Right cardiac atrium (tissue), 5 donors: ENCODE results near the gene RGS16. TPM values are rescaled to one million over a fixed set of nuclear protein-coding genes. Genes with fewer than 3 reads are reported as not detected.

ENCODE experiments used
- ATAC-seq, 2 donors: fragments of 200-7000 bp; cut with Tn5 transposase; one replicate each; pipeline versions ENCODE4 v1.8.0 to v1.9.1; 2020; ENCODE audit warnings: moderate library complexity in 2 of 2, mild to moderate bottlenecking in 1 of 2
- DNase-seq, 3 donors: peaks; one replicate each; pipeline ENCODE4 v3.0.0-alpha.2; 2020
- H3K27ac ChIP-seq: one replicate; pipeline ENCODE4 v1.5.1; 2013; ENCODE audit warnings: mild to moderate bottlenecking, low read length, control low read depth, moderate library complexity
- H3K27me3 ChIP-seq: one replicate; pipeline ENCODE4 v1.6.1; 2013; ENCODE audit not compliant: control insufficient read depth, insufficient read depth
- H3K4me1 ChIP-seq: one replicate; pipeline ENCODE4 v1.6.1; 2013; ENCODE audit warnings: low read length; ENCODE audit not compliant: control insufficient read depth, insufficient read depth
- H3K4me3 ChIP-seq: one replicate; pipeline ENCODE4 v1.5.1; 2013; ENCODE audit warnings: low read length, control low read depth
- H3K9me3 ChIP-seq: one replicate; pipeline ENCODE4 v1.6.1; 2013; ENCODE audit warnings: low read length; ENCODE audit not compliant: control insufficient read depth
- WGBS: extraction: QIAGEN DNeasy Blood & Tissue Kit; methylation state at CpG from one replicate; pipeline ENCODE4 v1.1.7; 2013; 5-methylcytosine and 5-hydroxymethylcytosine counted together
- intact Hi-C, 4 donors: fragments of 100-400 bp; cut with DNase I; formaldehyde crosslinking; loops; one replicate each; pipeline versions ENCODE4 v1.11.0 to v1.14.0; 2022 to 2023
- polyA plus RNA-seq: library from polyadenylated mRNA; stranded (reverse); fragments of 200-250 nt; gene quantifications from one replicate; pipeline ENCODE4 v1.2.3, GENCODE V29; 2013
- total RNA-seq, 4 donors: library from RNA; stranded (reverse); fragmentation: NEBNext Ultra II Directional; extraction: Animal tissue kit (Norgen Biotek cat#: 25700); gene quantifications; one replicate each; pipeline ENCODE4 v1.2.1, GENCODE V29; 2021
- donor health status: healthy with polysubstance abuse.
- donor health status: DM: no; HTN: yes; CAD: no.
- donor health status: DM: no; HTN: no; CAD: no.
- donor health status: DM: no; HTN: yes; CAD: no; lungs with severe emphysema.
- donor health status: DM: yes; HTN: yes; CAD: no.

The RGS16 gene
- total and polyA plus RNA-seq, 5 donors, result 0.47 to 2.1 (median 0.79) TPM

GRCh38 chr1:182555493-182555892 lies 48.7 kb downstream of the RGS16 start:
- Histone ChIP-seq H3K27ac (no peak overlapping the region), H3K4me3 (no peak overlapping the region), H3K27me3 (no peaks in the 10 kb centered on the region), H3K4me1 (no peaks in the 10 kb centered on the region), H3K9me3 (no peaks in the 10 kb centered on the region)
- no peak for ATAC-seq
- WGBS, result 93% methylated on average over 1 of the region's 1 CpG
- intact Hi-C loops, result no loop called here
- no peak for DNase-seq

GRCh38 chr1:182552527-182552926 lies 51.7 kb downstream of the RGS16 start:
- no peak overlapping the region for H3K4me3 ChIP-seq
- no peaks in the 10 kb centered on the region for H3K9me3 ChIP-seq
- no peaks in the 10 kb centered on the region for H3K27me3 ChIP-seq
- H3K27ac ChIP-seq, result no peak overlapping the region
- H3K4me1 ChIP-seq, result peaks cover 1% of the 10 kb centered on the region
- DNase-seq (no peak), ATAC-seq (no peak)
- intact Hi-C loops, result no loop called here
- WGBS, result 81% methylated on average over 2 of the region's 2 CpGs

- ATAC-seq (no peak), DNase-seq (no peak)
- no peaks in the 10 kb centered on the region for H3K27me3 ChIP-seq
- intact Hi-C loops, result no loop called here
- H3K9me3 ChIP-seq, result no peaks in the 10 kb centered on the region
- H3K27ac ChIP-seq, result no peak overlapping the region
- no peak overlapping the region for H3K4me3 ChIP-seq
- 42% methylated on average over 1 of the region's 1 CpG for WGBS
- H3K4me1 ChIP-seq, result peaks cover 1% of the 10 kb centered on the region
Measured at GRCh38 chr1:182549811-182550210, 54.4 kb downstream of the RGS16 start.

- no peaks in the 10 kb centered on the region for H3K9me3 ChIP-seq
- no peak for ATAC-seq
- no peak for DNase-seq
Measured at GRCh38 chr1:182549346-182549745, 54.8 kb downstream of the RGS16 start.

More at GRCh38 chr1:182549346-182549745, 54.8 kb downstream of the RGS16 start:
- H3K27me3 ChIP-seq, result no peaks in the 10 kb centered on the region
- no peak overlapping the region for H3K4me3 ChIP-seq
- intact Hi-C loops, result no loop called here
- H3K4me1 ChIP-seq, result peaks cover 1% of the 10 kb centered on the region
- H3K27ac ChIP-seq, result no peak overlapping the region

Other genes with a start within 250 kb of the RGS16 start
- 100 to 1,000 TPM; 303 to 361 (median 342) TPM for gene GLUL, start 212.6 kb downstream of the RGS16 start, total RNA-seq
- gene GLUL, start 212.6 kb downstream of the RGS16 start, polyA plus RNA-seq, result 199 TPM
- not detected for gene TEDDM1, start 203.7 kb downstream of the RGS16 start, total RNA-seq
- not detected for gene TEDDM1, start 203.7 kb downstream of the RGS16 start, polyA plus RNA-seq
- not detected for gene RGSL1, start 154.2 kb downstream of the RGS16 start, total RNA-seq
- gene RGSL1, start 154.2 kb downstream of the RGS16 start, polyA plus RNA-seq, result not detected
- gene RNASEL, start 15.1 kb downstream of the RGS16 start, total RNA-seq, result 1 to 10 TPM; 3.7 to 5.7 (median 5.4) TPM
- 2.5 TPM for gene RNASEL, start 15.1 kb downstream of the RGS16 start, polyA plus RNA-seq
- under 1 TPM in 1 of 4 donors, not detected in 3; 0.33 TPM for gene RGS8, start 80.2 kb upstream of the RGS16 start, total RNA-seq
- 0.02 TPM for gene RGS8, start 80.2 kb upstream of the RGS16 start, polyA plus RNA-seq
- 1 to 10 TPM; 5.8 to 9.6 (median 9.4) TPM for gene NPL, start 185.4 kb upstream of the RGS16 start, total RNA-seq
- gene NPL, start 185.4 kb upstream of the RGS16 start, polyA plus RNA-seq, result 3.2 TPM
- 10 to 100 TPM; 70.3 to 94.7 (median 75.5) TPM for gene DHX9, start 235.0 kb upstream of the RGS16 start, total RNA-seq
- gene DHX9, start 235.0 kb upstream of the RGS16 start, polyA plus RNA-seq, result 41.3 TPM